Peyer's patch (tissue), 4 donors: ENCODE data around the gene PPP2R5B.

Source experiments
- CTCF ChIP-seq, 6 experiments: fragments of 450-650 bp in 4 of 6; fragments of 200-600 bp in 2 of 6; sonication (generic) in 1 of 6; IDR thresholded peaks; one replicate each; pipeline ENCODE4 v1.5.1; 2017 to 2019; ENCODE audit warnings: antibody characterized with exemption in 6 of 6, mild to moderate bottlenecking in 3 of 6, moderate library complexity in 1 of 6
- POLR2A ChIP-seq, 2 donors: fragments of 450-650 bp; IDR thresholded peaks; one replicate each; pipeline ENCODE4 v1.5.1; 2017; ENCODE audit warnings: antibody characterized with exemption in 2 of 2, mild to moderate bottlenecking in 2 of 2, moderate library complexity in 2 of 2

GRCh38 chr11:64878494-64879243, 45.8 kb upstream of the PPP2R5B start, which contains the start of gene EHD1:
- TF ChIP-seq CTCF (IDR thresholded peaks at IDR 0.05) (peak in 4 of 6 experiments; percentile 4 to 53 (median 48)), POLR2A (IDR thresholded peaks at IDR 0.05) (peak; percentile 100)
